ENCODE measurements around the gene EEF1A2. TPM values are rescaled to one million over a fixed set of nuclear protein-coding genes. Genes with fewer than 3 reads are reported as not detected.

The EEF1A2 gene
- total and polyA plus RNA-seq, 12 donors, result 59.5 to 407 (median 139) TPM

GRCh38 chr20:63520504-63520933 is 21.6 kb upstream of the EEF1A2 start, which contains the start of gene PPDPF:
Gene PPDPF, plus strand, starts transcription at chr20:63520765. Its CDS starts 544 bp downstream, at chr20:63521309.
- H3K27ac ChIP-seq, result peak within 1 kb of the TSS in 3 of 5 donors; percentile 65 to 89 (median 87)
- H3K9me3 ChIP-seq (replicated peaks in 1 of 3), result no peaks in the 10 kb centered on the region
- no peaks in the 10 kb centered on the region for H3K36me3 ChIP-seq (replicated peaks in 1 of 2)
- H3K4me3 ChIP-seq, result peak within 1 kb of the TSS in 2 of 4 donors; percentile 40 to 97
- DNase-seq, result peak; percentile 72 to 88 (median 79)
- no peaks in the 10 kb centered on the region for H3K27me3 ChIP-seq
- intact Hi-C loops (cut with DNase I), result no loop called here
- H3K4me1 ChIP-seq (replicated peaks in 1 of 2), result peaks cover 0 to 21% of the 10 kb centered on the region in 2 donors
- 1% methylated on average over 54 to 63 of the region's 64 CpGs; no CpG with 5 or more reads in 2 of the 4 donors for WGBS, 4 donors
- TF ChIP-seq CTCF (IDR thresholded peaks at IDR 0.05), result no peak
- peak; percentile 44 to 61 for TF ChIP-seq POLR2A (IDR thresholded peaks at IDR 0.05)

GRCh38 chr20:63519668-63520503 is 21.0 kb upstream of the EEF1A2 start:
- Histone ChIP-seq H3K27ac (peak overlapping the region in 3 of 5 donors; percentile 65 to 89 (median 87)), H3K4me3 (peak overlapping the region in 2 of 4 donors; percentile 40 to 97), H3K27me3 (no peaks in the 10 kb centered on the region), H3K9me3 (replicated peaks in 1 of 3) (no peaks in the 10 kb centered on the region), H3K36me3 (replicated peaks in 1 of 2) (no peaks in the 10 kb centered on the region), H3K4me1 (replicated peaks in 1 of 2) (peaks cover 0 to 21% of the 10 kb centered on the region in 2 donors)
- DNase-seq, result peak in 1 of 7 donors; percentile 36
- 1 to 2% (median 1%) methylated on average over 9 to 72 of the region's 72 CpGs; no CpG with 5 or more reads in 1 of the 4 donors for WGBS, 4 donors
- intact Hi-C loops (cut with DNase I), result no loop called here
- TF ChIP-seq CTCF (IDR thresholded peaks at IDR 0.05), result no peak
- TF ChIP-seq POLR2A (IDR thresholded peaks at IDR 0.05), result no peak

GRCh38 chr20:63518946-63519667 is 20.2 kb upstream of the EEF1A2 start:
- Histone ChIP-seq H3K4me1 (replicated peaks in 1 of 2) (peaks cover 0 to 21% of the 10 kb centered on the region in 2 donors), H3K4me3 (peak overlapping the region in 1 of 4 donors; percentile 97), H3K36me3 (replicated peaks in 1 of 2) (no peaks in the 10 kb centered on the region), H3K9me3 (replicated peaks in 1 of 3) (no peaks in the 10 kb centered on the region), H3K27ac (no peak overlapping the region), H3K27me3 (no peaks in the 10 kb centered on the region)
- peak in 1 of 7 donors; percentile 28 for DNase-seq
- WGBS, 4 donors, result 60 to 72% (median 63%) methylated on average over 23 to 32 of the region's 32 CpGs
- intact Hi-C loops (cut with DNase I), result no loop called here
- TF ChIP-seq CTCF (IDR thresholded peaks at IDR 0.05) (no peak), POLR2A (IDR thresholded peaks at IDR 0.05) (no peak)

GRCh38 chr20:63518351-63518861 is 19.5 kb upstream of the EEF1A2 start:
- no peaks in the 10 kb centered on the region for H3K36me3 ChIP-seq (replicated peaks in 1 of 2)
- 63 to 76% (median 68%) methylated on average over 8 to 20 of the region's 20 CpGs for WGBS, 4 donors

More at GRCh38 chr20:63518351-63518861, 19.5 kb upstream of the EEF1A2 start:
- no peaks in the 10 kb centered on the region for H3K9me3 ChIP-seq (replicated peaks in 1 of 3)
- peaks cover 0 to 21% of the 10 kb centered on the region in 2 donors for H3K4me1 ChIP-seq (replicated peaks in 1 of 2)
- intact Hi-C loops (cut with DNase I), result no loop called here
- no peak for DNase-seq
- TF ChIP-seq POLR2A (IDR thresholded peaks at IDR 0.05), result no peak
- no peak overlapping the region for H3K4me3 ChIP-seq
- H3K27ac ChIP-seq, result no peak overlapping the region
- no peaks in the 10 kb centered on the region for H3K27me3 ChIP-seq
